ENCODE results near the gene TNIK. TPM values are rescaled to one million over a fixed set of nuclear protein-coding genes. Genes with fewer than 3 reads are reported as not detected.

TNIK gene
- total RNA-seq, 1 donor from 2014 or later, result 17.0 TPM

DNA sequence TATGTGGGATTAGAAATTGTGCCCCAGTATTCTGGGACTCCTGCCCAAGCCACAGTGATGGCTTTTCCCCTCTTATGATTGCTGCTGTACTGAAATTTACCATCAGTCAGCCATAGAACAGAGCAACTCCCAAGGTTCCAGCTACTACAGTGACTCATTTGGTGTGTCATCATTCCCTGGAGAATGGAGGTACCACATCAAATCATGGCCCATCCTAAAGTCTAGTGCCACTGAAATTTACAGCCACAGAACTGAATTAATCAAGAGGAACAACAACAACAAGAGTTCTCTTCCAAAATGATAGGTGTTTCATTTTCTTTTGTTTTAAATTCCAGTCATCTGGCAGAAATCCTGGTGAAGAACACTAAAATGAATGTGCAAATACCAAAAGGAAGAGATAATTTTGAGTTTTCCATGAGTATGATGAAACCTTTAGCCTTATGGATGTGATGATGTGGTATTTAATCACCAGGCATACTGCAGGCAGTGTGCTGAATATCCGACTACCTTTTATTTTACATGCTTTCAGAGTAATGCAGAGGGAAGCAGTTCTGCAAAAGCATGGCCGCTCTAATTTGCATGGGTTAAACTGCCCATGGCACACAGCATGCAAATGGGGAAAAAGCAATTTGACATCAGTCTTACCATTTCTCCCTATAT lies 358.1 kb downstream of the TNIK start:
- DNase-seq (ENCODE audit: low read depth), result peak; percentile 31
- TF ChIP-seq CTCF (IDR thresholded peaks at IDR 0.05; ENCODE audit: insufficient read depth, low read length, poor library complexity, severe bottlenecking), result no peak
- H3K27me3 ChIP-seq (ENCODE audit: control insufficient read depth, insufficient read depth, low read length), result no peaks in the 10 kb centered on the region

GRCh38 chr3:171099911-171100310 lies 360.3 kb downstream of the TNIK start:
- DNase-seq (ENCODE audit: low read depth), result no peak
- H3K4me3 ChIP-seq (ENCODE audit: low read depth, low read length), result no peak overlapping the region
- H3K27me3 ChIP-seq (ENCODE audit: control insufficient read depth, insufficient read depth, low read length), result no peaks in the 10 kb centered on the region
- no peaks in the 10 kb centered on the region for H3K36me3 ChIP-seq (ENCODE audit: control insufficient read depth, insufficient read depth, low read length)
- no peak for TF ChIP-seq CTCF (IDR thresholded peaks at IDR 0.05; ENCODE audit: insufficient read depth, low read length, poor library complexity, severe bottlenecking)

More for the DNA sequence above, 358.1 kb downstream of the TNIK start:
- no peaks in the 10 kb centered on the region for H3K36me3 ChIP-seq (ENCODE audit: control insufficient read depth, insufficient read depth, low read length)
- no peak overlapping the region for H3K4me3 ChIP-seq (ENCODE audit: low read depth, low read length)

- DNase-seq (ENCODE audit: low read depth), result no peak
- H3K27me3 ChIP-seq (ENCODE audit: control insufficient read depth, insufficient read depth, low read length), result no peaks in the 10 kb centered on the region
- H3K36me3 ChIP-seq (ENCODE audit: control insufficient read depth, insufficient read depth, low read length), result no peaks in the 10 kb centered on the region
- no peak overlapping the region for H3K4me3 ChIP-seq (ENCODE audit: low read depth, low read length)
- no peak for TF ChIP-seq CTCF (IDR thresholded peaks at IDR 0.05; ENCODE audit: insufficient read depth, low read length, poor library complexity, severe bottlenecking)
These were observed 365.1 kb downstream of the TNIK start for GRCh38 chr3:171095063-171095462.

- TF ChIP-seq CTCF (IDR thresholded peaks at IDR 0.05; ENCODE audit: insufficient read depth, low read length, poor library complexity, severe bottlenecking), result no peak
- no peak overlapping the region for H3K4me3 ChIP-seq (ENCODE audit: low read depth, low read length)
- DNase-seq (ENCODE audit: low read depth), result no peak
- no peaks in the 10 kb centered on the region for H3K27me3 ChIP-seq (ENCODE audit: control insufficient read depth, insufficient read depth, low read length)
- H3K36me3 ChIP-seq (ENCODE audit: control insufficient read depth, insufficient read depth, low read length), result no peaks in the 10 kb centered on the region
These were observed 365.8 kb downstream of the TNIK start for GRCh38 chr3:171094411-171094810.

- Histone ChIP-seq H3K36me3 (ENCODE audit: control insufficient read depth, insufficient read depth, low read length) (no peaks in the 10 kb centered on the region), H3K4me3 (ENCODE audit: low read depth, low read length) (no peak overlapping the region), H3K27me3 (ENCODE audit: control insufficient read depth, insufficient read depth, low read length) (no peaks in the 10 kb centered on the region)
- TF ChIP-seq CTCF (IDR thresholded peaks at IDR 0.05; ENCODE audit: insufficient read depth, low read length, poor library complexity, severe bottlenecking), result no peak
- no peak for DNase-seq (ENCODE audit: low read depth)
These were observed 366.7 kb downstream of the TNIK start for GRCh38 chr3:171093462-171093861.

DNA sequence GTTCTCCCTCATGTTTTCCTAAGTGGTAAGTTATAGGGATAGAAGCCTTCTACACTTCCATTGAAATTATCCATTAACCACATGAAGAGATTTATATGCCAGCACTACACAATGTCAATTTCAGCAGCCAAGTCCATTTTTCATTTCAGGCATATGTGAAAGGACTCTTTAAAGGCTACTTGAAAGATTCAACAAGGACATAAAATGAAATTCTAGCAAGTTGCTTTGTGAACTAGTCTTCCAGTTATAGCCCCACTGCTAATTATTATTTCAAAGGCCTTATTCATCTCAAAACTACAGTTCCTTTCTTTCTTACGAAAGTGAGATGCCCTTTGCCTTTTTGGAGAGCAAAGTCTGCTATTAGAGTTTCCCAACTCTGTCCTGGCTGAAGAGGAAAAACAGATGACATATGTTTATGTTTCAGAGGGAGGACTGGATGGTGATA lies 367.7 kb downstream of the TNIK start:
- DNase-seq (ENCODE audit: low read depth), result no peak
- Histone ChIP-seq H3K27me3 (ENCODE audit: control insufficient read depth, insufficient read depth, low read length) (no peaks in the 10 kb centered on the region), H3K4me3 (ENCODE audit: low read depth, low read length) (no peak overlapping the region), H3K36me3 (ENCODE audit: control insufficient read depth, insufficient read depth, low read length) (no peaks in the 10 kb centered on the region)
- TF ChIP-seq CTCF (IDR thresholded peaks at IDR 0.05; ENCODE audit: insufficient read depth, low read length, poor library complexity, severe bottlenecking), result no peak

Data from kidney epithelial cell (primary cell).